Transverse colon (tissue), 4 donors: Measurements from ENCODE around the gene KLK7.

Experiments used
- CTCF ChIP-seq, 5 experiments: fragments of 200-600 bp in 3 of 5; fragments of 450-650 bp in 2 of 5; sonication (generic) in 3 of 5; IDR thresholded peaks; 1 replicate in 2 of 5; 2 replicates in 3 of 5; pipeline ENCODE4 v1.5.1; 2016 to 2017; ENCODE audit warnings: antibody characterized with exemption in 5 of 5, inconsistent platforms in 3 of 5, mild to moderate bottlenecking in 2 of 5, moderate library complexity in 1 of 5
- EP300 ChIP-seq: sonication (generic); formaldehyde crosslinking; IDR thresholded peaks from one replicate; pipeline ENCODE4 v1.6.1; 2017; ENCODE audit warnings: antibody characterized with exemption, low read depth
- POLR2A ChIP-seq: fragments of 450-650 bp; IDR thresholded peaks from one replicate; pipeline ENCODE4 v1.6.1; 2016; ENCODE audit warnings: antibody characterized with exemption, mild to moderate bottlenecking, moderate library complexity
- POLR2AphosphoS5 ChIP-seq, 3 donors: sonication (generic); formaldehyde crosslinking; IDR thresholded peaks; one replicate each; pipeline ENCODE4 v1.6.1; 2016; ENCODE audit warnings: antibody characterized with exemption in 3 of 3

- TF ChIP-seq CTCF (IDR thresholded peaks at IDR 0.05), result no peak
- no peak for TF ChIP-seq POLR2A
- no peak for TF ChIP-seq POLR2AphosphoS5 (IDR thresholded peaks at IDR 0.05)
- no peak for TF ChIP-seq EP300
Observed at GRCh38 chr19:51012661-51013190, 29.0 kb upstream of the KLK7 start.
